ENCODE results near the gene PLXDC2.

The PLXDC2 gene

DNA sequence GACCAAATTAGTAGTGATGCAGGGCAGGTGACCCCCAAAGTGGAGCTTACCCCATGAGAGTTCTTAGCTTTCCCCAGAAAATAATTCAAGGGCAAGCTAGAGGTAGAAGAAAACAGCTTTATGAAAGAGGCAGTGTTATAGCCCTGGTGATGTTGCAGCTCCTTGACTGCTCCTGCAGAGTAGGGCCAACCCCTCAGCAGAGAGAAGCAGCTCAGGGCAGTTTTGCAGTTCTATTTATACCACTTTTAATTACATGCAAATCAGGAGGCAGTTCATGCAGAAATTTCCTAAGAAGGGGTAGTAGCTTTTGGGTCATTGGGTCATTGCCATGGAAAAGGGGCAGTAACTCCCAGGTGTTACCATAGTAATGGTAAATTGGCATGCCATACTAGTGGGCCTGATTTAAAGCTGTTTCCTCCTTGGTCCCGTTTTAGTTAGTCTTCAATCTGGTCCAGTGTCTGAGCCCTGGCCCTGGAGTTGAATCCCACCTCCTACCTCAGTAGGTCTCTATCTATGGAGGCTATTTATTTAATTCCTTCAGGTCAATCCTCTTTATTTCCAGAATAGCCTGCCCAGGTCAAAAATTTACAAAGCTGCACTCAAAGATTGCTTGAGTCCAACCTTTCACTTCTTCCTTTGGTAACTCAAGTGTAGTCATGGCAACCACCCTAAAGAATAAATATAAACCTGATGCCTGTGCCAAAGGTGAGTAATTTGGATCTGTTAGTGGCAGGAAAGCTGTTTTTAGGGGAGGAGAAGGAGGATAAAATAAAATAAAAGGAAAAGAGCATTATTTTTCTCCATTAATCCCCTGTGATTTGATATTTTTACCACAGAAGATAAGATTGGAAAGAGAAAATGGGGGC lies 29.5 kb downstream of the PLXDC2 start:
- in situ Hi-C loops (cut with HindIII; ENCODE audit: low pct_ligation_motif_present, low sequenced_read_pairs) = no loop called here
- TF ChIP-seq, protein P1, sequence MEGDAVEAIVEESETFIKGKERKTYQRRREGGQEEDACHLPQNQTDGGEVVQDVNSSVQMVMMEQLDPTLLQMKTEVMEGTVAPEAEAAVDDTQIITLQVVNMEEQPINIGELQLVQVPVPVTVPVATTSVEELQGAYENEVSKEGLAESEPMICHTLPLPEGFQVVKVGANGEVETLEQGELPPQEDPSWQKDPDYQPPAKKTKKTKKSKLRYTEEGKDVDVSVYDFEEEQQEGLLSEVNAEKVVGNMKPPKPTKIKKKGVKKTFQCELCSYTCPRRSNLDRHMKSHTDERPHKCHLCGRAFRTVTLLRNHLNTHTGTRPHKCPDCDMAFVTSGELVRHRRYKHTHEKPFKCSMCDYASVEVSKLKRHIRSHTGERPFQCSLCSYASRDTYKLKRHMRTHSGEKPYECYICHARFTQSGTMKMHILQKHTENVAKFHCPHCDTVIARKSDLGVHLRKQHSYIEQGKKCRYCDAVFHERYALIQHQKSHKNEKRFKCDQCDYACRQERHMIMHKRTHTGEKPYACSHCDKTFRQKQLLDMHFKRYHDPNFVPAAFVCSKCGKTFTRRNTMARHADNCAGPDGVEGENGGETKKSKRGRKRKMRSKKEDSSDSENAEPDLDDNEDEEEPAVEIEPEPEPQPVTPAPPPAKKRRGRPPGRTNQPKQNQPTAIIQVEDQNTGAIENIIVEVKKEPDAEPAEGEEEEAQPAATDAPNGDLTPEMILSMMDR (IDR thresholded peaks at IDR 0.05; ENCODE audit: low read depth, low read length, missing control alignments) = no peak
- Histone ChIP-seq H3K4me3 (ENCODE audit: low read depth, low read length) (no peak overlapping the region), H3K27ac (no peak overlapping the region), H3K36me3 (replicated peaks) (no peaks in the 10 kb centered on the region), H3K27me3 (replicated peaks) (no peaks in the 10 kb centered on the region)
- no peak for DNase-seq

DNA sequence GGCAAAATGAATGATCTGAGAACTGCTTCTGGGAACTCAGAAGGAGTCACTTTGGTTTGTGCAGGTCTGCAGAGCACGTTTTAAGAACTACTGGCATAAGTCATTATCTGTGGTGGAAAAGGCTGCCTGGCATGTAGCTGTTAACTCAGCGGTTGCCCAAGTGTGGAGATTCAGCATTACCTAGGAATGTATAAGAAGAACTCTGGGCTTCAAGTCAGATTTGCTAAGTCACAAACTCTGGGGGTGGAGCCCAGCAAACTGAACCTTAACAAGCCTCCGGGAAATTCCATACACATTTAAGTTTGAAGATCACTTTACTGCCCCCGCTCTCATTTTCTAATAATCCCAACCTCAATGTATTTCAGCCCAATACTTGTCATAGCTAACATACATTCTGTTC lies 31.1 kb downstream of the PLXDC2 start:
- DNase-seq = peak; percentile 42
- no peaks in the 10 kb centered on the region for H3K36me3 ChIP-seq (replicated peaks)
- TF ChIP-seq, protein P1 (IDR thresholded peaks at IDR 0.05; ENCODE audit: low read depth, low read length, missing control alignments) = no peak
- H3K27ac ChIP-seq = no peak overlapping the region
- in situ Hi-C loops (cut with HindIII; ENCODE audit: low pct_ligation_motif_present, low sequenced_read_pairs) = no loop called here
- H3K27me3 ChIP-seq (replicated peaks) = no peaks in the 10 kb centered on the region
- no peak overlapping the region for H3K4me3 ChIP-seq (ENCODE audit: low read depth, low read length)

DNA sequence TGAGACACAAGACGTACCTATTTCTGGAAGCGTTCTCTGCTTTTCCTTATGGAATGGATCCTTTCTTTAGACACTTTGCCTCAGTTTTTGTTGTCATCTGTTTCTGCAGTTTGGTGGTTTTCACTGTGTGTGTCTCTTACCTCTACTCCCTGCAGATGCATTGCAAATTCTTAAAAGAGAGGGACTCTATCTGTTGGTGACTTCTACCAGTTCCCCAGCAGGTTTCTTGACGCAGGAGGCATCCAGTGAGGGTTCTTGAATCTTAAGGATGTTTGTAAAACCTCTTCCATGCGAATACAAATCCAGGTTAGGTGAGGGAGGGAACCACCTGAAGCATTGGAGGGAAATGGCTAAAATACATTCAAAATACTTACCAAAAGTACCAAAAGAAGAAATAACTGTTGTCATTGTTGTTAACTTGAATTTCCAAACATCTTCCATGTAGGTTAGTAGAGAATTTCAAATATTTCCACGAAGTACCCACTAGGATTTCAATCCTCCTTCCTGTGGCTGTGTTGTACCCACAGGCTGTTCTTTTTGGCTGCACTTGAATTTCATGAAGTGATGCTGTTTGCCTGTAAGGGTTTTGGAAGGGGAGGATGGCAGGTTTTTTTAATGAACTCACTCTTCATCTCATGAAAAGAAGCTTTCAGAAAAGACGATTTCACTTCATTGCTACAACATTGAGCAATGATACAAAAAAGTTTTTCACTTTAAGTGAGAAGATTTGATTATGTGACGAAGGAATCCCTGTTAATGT lies 32.2 kb downstream of the PLXDC2 start:
- Histone ChIP-seq H3K4me3 (ENCODE audit: low read depth, low read length) (no peak overlapping the region), H3K27me3 (replicated peaks) (no peaks in the 10 kb centered on the region), H3K27ac (no peak overlapping the region), H3K36me3 (replicated peaks) (no peaks in the 10 kb centered on the region)
- no peak for DNase-seq
- in situ Hi-C loops (cut with HindIII; ENCODE audit: low pct_ligation_motif_present, low sequenced_read_pairs) = no loop called here
- TF ChIP-seq, protein P1 (IDR thresholded peaks at IDR 0.05; ENCODE audit: low read depth, low read length, missing control alignments) = no peak

DNA sequence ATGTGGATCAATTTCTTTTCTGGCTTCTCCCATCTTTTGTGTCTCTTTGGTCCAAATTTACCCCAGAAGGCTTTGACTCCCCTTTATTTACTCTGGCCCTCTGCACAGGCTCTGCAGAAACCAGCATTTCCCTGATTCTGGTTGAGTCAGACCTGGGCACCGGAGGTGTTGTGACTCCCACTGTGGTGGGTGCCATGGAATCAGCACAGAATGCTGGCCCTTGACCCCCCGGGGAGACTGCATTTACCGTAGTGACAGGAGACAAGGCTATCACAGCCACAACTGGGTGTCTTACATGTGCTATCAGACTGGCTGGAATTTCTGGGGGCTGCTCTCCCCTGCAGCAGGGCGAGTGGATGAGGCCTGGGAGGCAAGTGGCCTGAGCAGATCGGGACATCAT lies 37.6 kb downstream of the PLXDC2 start:
- Histone ChIP-seq H3K36me3 (replicated peaks) (no peaks in the 10 kb centered on the region), H3K27me3 (replicated peaks) (no peaks in the 10 kb centered on the region), H3K4me3 (ENCODE audit: low read depth, low read length) (no peak overlapping the region), H3K27ac (no peak overlapping the region)
- DNase-seq = no peak
- in situ Hi-C loops (cut with HindIII; ENCODE audit: low pct_ligation_motif_present, low sequenced_read_pairs) = no loop called here
- TF ChIP-seq, protein P1 (IDR thresholded peaks at IDR 0.05; ENCODE audit: low read depth, low read length, missing control alignments) = no peak

DNA sequence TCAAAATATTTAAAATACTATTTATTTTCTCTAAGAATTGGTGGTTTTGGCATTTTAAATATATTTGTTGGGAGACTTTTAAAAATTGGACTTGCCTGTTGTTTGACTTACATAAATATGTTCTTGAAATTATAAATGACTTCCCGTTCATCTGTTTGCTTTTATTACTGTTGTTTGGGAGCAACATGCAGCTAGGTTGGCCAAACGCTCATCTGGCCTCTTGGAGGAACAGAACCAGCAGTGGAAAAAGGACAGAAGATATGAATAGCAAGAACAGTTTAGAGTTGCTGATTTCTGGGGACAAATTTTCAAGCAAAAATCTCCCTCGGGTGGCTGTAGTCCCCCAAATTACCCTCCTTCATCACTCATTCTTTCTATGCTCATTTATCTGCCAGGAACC lies 41.6 kb downstream of the PLXDC2 start:
- DNase-seq = no peak
- Histone ChIP-seq H3K36me3 (replicated peaks) (no peaks in the 10 kb centered on the region), H3K27ac (no peak overlapping the region), H3K4me3 (ENCODE audit: low read depth, low read length) (no peak overlapping the region), H3K27me3 (replicated peaks) (no peaks in the 10 kb centered on the region)
- TF ChIP-seq, protein P1 (IDR thresholded peaks at IDR 0.05; ENCODE audit: low read depth, low read length, missing control alignments) = no peak
- in situ Hi-C loops (cut with HindIII; ENCODE audit: low pct_ligation_motif_present, low sequenced_read_pairs) = no loop called here
